AG20443 (cell line): Measurements from ENCODE around the gene MOB2.

Source experiments
- DNase-seq: peaks from one replicate; pipeline ENCODE4 v3.0.0; 2012; ENCODE audit warnings: low spot score, mixed read lengths

The MOB2 gene, protein sequence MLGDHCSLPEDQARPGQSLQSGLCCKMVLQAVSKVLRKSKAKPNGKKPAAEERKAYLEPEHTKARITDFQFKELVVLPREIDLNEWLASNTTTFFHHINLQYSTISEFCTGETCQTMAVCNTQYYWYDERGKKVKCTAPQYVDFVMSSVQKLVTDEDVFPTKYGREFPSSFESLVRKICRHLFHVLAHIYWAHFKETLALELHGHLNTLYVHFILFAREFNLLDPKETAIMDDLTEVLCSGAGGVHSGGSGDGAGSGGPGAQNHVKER

DNA sequence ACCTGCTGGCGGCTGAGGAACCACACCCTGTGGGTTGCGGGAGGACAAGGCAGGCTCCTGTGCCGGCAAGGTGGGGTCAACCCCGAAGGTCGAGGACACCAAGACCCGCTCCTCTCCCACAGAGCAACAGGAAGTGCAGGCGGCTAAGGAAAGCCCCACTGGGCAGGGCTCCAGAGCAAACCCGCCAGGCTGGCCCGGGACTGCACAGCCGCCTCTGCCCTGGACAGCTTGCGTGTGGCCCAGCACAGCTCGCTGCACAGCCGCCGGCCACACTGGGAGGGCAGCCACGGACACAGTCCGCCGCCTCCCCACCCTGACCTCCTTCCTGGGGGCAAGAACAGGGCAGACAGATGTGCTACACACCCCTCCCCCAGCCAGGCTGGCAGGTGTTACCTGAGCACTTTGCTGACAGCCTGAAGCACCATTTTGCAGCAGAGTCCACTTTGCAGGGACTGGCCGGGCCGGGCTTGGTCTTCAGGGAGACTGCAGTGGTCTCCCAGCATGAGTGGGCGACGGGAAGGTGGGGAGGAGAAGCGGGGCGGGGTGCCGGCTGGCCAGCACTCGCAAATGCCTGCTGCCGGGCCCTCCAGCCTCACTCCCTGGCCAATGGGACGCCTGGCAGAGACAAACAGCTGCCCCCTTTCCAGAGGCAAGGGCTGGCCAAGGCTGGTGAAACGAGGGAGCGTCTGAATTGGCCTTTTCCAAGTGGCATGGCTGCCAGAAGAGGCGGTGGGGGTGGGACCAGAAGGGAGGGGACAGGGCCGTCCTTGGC lies at the start of gene MOB2:
Gene MOB2, minus strand, starts transcription at position 726 of the 772 bp plus-strand sequence. Its CDS starts 223 bp downstream, at position 503.
- no peak for DNase-seq

DNA sequence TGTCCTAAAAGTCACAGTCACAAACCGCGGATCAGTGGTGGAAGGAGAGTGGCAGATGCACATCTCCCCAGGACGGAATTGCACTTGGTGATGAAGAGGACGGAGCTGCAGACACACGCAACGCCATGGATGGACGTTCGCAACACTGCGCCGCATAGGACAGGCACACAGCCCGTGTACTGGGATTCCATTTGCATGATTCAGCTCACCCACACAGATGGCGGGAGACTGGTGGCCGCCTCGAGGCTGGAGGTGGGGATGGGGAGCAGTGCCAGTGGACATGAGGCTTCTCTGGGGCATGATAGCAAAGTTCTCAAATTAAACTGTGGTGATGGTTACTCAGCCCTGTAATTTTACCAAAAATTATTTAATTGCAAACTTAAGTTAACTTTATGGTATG lies 48.1 kb upstream of the MOB2 start:
- DNase-seq, result no peak

DNA sequence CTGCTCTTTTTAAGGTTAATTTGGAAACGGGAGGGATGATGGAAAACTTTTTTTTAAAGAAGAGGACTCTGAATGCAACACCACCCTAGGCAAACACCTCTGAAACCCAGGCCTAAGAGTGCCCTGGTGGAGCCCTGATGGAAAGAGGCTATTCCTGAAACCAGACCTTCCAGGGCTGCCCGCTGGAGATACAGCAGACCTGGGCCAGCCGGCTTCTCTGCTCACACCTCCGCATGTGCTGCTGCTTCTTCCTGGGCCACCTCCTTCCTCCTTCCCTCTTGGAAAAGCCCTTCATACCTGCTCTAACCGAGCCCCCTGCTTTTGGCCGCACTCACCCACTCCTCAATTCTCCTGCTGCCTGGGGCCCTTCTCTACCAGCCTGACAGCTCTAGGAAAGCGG lies 47.6 kb upstream of the MOB2 start:
- DNase-seq, result no peak

DNA sequence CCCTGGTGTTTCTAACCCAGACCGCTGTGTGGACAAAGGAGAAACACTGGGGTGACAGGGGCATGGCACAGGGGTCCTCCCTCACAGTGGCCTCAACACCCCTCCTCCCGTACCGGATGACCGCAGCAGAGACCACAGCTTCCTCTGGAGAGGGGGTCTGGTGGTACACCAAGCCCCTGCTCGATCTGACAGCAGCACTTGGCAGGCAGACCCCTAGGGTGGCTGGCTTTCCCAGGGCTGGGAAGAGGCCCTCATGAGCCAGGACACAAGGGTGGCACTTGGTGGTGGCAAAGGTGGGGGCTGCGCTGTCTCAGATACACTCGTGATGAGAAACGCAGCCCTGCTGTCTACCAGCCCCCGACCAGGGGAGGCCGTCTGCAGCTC lies 46.8 kb upstream of the MOB2 start:
- DNase-seq, result no peak

DNA sequence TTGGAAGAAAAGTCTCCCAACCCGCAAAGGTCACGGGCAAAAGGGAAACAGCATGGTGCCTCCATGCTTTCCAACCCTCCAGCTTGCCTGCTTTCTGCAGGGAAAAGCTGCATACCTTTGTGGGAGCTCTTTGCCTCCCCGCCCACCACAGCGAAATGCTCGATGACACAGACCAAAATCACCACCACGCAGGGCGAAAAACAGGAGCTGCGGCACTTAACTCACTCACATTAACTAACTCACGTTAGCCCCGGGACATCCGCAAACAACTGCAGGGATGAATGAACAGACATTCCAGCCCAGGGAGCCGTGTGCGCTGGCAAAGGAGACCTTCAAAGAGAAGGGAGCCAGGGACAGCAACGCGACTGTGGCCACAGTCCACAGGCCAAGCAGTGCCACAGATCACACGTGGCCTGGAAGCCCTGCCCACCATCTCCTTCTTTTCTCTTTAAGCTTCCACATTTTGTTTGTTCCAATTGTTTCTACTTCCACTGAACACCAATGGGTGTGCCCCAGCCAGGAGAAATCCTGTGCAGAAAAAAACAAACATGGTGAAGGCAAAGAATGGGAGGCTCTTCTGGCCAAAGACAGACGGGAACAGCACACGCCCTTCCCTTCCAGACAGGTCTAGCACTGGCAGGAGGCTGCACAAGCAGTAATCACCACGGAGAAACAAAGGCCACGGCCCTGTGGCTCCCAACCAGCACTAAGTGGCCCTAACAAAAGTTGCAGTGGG lies 46.2 kb upstream of the MOB2 start:
- DNase-seq, result no peak

DNA sequence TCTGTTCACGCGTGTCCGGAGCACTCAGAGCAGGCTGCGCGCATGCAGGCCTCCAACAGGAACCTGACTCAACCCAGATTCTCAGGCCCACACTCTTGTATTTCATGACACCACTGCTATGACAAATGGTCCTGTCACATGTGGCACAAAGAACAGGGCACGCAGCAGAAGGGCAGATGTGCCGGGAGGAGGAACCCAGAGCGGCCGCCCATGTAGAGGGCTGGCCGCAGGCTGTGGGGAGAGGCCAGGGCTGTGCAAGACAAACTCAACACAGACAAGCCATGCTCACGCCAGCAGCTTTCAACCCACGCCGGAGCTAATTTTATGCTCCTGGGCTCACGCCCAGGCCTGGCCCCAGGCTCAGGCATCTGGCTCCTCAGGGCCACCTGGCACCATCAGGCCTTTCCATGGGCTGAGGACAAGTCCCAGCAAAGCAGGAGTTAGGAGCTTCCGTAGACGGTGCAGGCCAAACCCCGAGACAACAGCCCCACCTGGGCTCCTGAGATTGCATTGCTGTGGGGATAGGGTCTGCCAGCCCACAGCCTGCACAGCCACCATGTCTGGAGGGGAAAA lies 45.5 kb upstream of the MOB2 start:
- peak; percentile 93 for DNase-seq

DNA sequence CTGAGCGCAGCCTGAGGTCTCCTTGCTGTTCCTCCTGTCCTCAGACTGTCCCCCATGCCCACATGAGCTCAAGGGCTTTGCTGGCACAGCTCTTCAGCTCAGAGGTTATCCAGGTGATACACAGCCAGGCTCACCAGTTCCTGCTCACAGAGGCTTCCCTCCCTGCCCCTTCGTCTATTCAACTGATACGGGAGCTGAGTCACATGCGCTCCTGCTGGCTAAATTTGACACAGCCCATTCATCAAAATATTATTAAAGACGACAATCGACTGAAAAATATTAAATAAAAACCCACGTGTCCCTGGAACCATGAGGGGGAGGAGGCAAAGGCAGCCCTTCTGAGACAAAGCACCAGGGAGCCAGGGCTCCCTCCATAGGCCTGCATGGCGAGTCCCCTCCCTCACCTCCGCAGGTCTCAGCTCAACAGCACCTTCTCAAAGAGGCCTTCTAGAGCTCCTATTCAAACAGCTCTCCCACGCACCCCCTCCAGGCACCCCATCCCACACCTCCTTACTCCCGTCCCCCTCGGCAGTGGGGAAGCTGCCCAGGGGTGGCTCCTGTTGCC lies 45.0 kb upstream of the MOB2 start:
- DNase-seq, result no peak

DNA sequence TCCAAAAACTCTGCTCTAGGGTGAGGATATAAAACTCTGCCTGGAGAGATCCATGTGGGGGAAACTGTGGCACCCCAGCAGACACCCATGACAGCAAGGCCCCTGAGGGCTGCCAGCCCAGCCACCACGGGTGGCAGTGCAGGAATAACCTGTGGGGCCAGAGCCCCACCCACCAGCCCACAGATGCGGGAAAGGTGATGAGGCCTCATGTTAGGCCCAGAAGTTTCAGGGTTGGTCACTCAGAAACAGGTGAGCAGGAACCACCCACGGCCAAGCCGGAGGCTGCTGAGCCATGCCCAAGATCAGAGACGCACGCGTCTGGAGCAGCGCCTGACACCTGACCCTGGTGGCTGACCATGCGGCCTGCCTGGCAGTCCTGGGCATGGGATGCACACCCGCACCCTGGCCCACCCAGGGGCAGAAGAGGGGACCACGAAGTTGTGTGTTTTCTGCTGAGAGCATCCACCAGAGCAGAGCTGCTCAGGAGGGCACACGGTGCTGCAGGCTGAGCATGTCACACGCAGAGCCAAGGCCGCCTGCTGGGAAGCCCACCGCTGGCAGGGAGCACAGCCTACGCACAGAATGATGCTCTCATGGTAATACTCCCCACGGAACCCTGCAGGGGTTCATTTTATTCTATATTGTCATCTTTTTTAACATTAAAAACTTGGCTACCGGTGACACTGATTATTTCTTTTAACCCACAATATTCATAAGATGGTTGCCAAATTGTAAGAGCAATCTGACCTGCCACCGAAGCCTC lies 44.3 kb upstream of the MOB2 start:
- DNase-seq, result no peak

DNA sequence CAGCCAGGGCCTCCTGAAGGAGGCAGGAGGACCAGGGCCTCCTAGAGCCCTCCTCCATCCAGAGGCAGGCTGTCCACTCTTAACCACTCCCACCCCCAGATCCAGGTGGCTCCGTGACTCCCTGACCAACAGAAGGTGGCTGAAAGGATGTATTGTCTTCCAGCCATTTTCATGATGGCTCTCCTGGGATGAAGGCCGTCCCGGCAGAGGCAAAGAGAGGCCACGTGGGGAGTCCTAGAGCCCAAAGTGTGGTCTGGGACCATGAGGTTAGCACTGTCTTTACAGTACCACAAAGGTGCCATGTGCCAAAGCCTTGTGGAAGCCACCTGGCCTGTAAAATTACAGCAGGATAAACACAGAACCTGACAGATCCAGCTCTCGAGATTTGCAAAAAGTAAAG lies 43.2 kb upstream of the MOB2 start:
- DNase-seq, result no peak

DNA sequence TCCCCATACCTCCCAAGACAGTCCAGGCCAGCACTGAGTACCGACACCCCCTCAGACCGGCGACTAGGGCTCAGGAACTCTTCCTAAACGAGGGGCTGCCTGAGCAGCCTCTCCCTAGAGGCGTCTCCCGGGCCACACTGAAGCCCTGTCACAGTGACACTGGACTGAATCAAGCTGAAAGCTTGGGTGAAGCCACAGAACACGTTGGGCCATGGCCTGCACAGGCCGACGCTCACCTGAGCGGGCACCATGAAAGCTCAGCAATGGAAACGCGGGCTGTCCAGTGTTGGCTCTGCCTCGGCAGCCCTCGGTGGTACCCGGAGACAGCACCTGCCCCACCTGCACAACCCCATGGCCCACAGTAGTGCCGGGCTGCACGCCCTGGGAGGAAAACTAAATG lies 42.7 kb upstream of the MOB2 start:
- DNase-seq, result no peak

DNA sequence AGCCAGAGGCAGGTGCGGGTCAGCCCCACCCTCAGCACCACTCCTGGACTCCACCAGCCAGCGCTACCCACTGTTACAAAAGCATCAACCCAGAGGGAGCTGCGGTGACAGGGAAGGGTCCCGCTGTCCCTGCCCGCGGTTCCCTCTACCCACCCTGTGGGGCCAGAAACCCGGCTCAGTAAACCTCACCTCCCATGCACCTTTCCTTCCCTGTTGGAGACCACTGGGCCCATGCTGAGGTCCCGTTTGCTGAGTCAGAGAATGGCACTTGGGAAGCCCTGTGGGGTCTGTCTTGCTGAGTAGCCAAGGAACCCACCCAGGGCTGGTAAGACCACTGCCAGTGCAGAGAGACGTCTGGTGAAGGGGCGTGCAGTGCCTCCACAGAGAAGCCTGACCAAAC lies 42.1 kb upstream of the MOB2 start:
- no peak for DNase-seq

DNA sequence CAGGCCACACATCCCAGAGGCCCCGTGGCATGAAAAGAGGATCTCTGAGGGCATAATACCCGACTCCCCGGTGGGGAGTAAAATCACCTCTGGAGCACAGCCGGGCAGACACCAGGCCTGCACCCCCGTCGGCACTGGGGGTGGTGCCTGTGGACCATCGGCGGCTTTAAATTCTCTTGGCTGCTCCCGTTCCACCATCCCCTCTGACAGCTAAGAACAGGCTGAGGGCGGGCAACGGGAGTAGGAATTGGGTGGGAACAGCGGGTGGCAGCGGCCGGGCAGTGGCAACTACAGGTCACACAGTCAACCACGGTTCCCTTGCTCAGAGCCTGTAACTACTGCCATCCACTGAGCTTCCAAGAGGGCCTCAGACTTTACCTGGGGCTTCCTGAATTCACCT lies 40.2 kb upstream of the MOB2 start:
- no peak for DNase-seq

DNA sequence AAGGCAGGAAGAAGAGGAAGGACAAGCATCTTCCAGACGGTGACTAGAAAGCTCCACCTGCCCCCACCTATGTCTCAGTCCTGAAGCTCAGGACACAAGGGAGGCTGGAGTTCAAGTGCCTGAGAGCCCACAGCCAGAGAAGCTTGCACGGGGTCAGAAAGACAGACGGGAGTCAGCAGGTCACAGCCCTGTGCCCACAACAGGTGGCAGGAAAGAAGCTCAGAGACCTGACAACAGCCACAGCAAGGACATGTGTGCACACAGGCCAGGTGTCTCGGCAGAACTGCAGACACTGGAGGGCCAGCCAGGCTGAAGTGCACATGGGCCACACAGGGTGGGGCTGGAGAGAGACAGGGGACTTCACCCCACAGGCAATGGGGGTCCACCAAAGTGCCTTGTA lies 37.2 kb upstream of the MOB2 start:
- DNase-seq, result no peak

DNA sequence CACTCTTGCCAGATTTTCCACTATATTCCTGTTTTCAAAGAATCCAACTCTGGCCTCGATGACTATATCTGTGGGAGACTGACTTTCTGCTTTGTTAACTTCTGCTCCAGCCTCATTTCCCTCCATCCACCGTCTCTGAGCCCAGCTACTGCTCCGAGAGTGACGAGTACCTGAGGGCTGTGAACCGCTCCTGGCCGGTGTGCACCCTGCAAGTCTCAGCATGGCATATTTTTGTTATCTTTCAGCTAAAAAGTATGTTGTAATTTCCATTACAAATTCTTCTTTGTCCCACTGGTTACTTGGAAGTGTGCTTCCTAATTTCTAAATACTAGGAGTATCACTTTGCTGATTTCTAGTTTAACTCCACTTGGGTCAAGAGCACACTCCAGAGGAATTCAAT lies 36.5 kb upstream of the MOB2 start:
- no peak for DNase-seq

DNA sequence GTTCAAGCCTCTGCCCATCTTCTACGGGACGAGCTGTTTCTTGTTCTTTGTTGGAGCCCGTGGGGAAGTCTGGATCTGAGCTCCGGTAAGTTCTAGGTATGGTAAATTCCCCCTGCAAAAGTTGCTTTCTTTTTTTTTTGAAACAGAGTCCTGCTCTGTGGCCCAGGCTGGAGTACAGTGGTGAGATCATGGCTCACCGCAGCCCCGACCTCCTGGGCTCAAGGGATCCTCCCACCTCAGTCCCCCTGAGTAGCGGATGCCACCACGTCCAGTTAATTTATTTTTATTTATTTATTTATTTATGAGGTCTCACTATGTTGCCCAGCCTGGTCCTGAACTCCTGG lies 35.5 kb upstream of the MOB2 start:
- no peak for DNase-seq

DNA sequence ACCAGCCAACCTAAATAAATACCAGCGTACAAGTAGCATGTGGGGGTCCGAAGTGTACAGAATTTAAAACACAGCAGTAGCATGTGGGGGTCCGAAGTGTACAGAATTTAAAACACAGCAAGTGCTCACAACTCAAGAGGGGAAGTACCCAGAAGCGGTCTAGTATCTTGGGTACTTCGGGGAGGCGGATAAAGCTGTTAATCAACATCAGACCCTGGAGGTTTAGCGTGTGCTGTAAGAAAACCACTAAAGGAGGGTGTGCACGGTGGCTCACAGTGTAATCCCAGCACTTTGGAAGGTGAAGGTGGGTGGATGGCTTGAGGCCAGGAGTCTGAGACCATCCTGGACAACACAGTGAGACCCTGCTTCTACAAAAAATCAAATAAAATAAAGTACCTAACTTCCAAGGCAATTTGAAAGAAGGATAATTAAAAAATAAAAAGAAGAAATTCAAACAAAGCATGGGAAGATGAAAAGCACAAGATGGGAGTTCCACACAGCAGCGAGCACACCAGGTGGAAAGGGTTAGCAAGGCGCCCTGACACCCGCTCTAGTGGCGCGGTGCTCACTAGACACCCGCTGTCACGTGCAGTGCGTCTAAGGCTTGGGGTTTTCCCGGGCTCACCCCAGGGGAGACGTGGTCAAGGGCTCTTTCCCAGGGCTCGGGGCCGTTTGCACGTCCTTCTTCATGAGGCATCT lies 35.0 kb upstream of the MOB2 start:
- DNase-seq, result no peak

DNA sequence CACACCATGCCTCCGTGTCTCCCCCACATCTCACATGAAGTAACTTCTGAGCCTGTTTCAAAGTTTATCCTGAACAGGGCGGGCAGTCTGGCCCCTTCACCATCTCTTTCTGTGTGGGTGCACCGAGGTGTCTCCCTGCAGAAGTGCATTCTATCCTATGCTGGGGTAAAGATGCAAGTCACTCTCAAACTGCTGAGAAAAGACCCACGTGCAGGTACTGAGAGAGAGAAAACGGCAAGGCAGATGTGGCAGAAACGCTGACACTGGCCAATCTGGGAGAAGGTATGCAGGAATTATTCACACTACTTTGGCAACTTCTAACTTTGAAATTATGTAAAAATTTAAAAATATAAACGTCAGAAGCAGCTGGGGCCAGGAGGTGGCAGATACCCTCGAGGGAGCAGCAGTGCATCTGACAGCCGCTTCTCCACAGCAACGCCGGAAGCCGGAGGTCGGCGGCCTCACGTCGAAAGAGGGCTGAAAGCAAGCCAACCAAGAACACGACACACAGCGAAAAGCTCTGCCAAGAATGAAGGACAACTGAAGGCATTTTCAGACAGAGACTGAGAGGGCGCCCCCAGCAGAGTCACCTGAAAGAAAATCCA lies 34.2 kb upstream of the MOB2 start:
- DNase-seq, result no peak

DNA sequence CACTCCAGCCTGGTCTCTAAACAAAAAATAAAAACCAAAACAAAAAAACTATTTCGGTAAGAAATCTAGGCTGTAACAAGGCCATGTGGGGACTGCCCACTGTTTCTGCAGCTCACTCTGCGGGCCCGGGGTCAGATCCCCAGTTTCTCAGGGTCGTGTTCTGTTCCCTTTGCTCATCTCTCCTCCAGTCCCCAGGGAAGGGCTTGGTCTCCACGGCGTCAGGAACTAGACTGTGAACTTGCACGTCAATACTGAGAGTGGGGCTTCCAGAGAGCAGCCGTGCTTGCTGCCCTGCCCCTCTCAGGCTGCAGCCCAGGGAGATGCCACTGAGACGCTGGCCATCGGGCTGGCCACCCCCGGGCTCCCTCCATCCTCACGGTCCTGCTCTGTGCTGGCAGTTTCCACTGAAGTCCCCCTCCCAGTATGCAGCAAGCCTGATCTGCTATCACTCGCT lies 33.7 kb upstream of the MOB2 start:
- no peak for DNase-seq

DNA sequence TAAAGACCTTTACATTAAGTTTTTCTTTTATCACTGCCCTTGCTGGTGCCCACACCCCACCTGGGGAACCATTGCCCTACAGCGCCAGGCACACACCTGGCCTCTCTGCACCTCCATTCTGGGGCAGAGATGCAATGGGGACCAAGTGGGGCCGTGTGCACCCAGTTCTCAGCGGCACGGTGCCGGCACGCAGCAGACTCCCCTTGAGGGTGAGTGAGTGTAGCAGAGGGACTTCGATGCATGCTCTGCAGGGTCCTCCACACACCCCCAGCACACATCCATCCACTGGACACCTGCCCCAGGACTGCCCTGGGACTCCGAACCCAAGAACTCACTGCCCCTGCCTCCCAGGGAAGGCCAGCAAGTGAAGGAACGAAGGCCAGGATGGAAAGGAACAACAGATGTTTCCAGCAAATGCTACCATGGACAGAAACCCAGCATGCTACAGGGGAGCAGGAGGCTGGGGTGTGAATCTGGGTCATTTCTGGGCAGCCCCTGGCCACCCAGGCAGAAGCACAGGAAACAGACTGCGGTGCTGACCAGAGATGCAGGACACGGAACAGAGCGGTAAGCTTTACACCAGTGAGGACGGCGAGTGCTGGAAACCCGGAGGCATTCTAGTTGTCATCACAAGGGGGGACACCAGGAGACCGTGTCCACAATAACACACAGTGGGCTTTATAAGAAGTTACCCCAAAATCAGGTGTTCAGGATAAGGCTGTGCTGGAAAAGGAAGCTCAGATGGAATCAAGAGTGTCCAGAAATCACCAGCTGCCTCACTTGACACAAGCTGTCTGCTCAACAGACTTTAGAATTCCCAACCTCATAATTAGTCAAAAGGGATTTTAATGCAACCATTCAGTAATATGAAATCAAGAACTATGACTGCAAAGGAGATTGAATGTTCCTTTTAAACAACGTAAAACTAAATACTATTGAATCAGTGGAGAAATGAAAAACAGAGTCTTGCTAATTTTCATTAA lies 32.7 kb upstream of the MOB2 start:
- no peak for DNase-seq
